Measurements from ENCODE around the gene PRR5.

The PRR5 gene

GRCh38 chr22:44693756-44694155 lies 8.2 kb upstream of the PRR5 start:
- DNase-seq (ENCODE audit: low spot score), result no peak

- DNase-seq (ENCODE audit: low spot score), result peak; percentile 75
These were observed 4.4 kb upstream of the PRR5 start for GRCh38 chr22:44697423-44698141.

DNA sequence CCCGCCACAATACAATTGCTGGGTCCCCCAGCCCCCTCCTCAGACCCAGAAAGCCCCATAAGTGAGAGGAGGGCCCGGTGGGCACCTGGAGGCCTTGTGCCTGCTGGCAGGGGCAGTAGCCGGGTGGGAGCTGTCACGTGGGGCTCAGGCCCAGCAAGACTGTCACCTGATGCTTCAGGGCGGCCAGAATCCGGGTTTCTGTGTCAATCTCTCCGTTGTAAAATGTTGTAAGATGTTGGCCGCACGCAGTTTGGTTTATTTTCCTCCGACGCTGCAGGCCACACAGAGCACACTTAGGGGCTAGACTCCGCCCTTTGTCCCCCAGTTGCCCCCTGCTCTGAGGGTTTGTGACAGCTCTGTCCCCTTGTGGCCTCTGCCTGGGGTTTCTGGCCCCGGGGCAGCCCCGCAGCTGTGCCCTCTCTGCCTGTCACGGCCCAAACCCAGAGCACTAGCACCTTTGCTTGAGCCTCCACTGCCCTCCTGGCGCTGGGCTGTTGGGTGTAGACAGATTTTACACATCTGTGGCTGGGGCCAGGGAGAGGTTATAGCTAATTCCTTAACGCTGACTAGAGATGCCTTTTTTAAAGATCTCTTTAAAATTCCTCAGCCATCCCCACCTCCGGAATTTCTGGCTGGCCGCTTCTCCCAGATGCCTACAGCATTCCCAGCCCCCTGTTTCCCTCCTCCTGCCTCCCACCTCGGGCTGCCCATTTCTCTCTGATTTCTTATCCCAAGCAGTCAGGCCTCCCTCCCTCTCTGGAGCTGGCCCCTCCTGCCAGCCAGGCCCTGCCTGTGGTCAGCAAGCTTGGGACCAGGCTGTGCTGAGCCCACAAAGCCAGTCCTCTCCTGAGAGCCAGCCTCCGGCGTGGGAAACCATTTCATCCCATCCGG lies 3.2 kb upstream of the PRR5 start:
- no peak for DNase-seq (ENCODE audit: low spot score)

DNA sequence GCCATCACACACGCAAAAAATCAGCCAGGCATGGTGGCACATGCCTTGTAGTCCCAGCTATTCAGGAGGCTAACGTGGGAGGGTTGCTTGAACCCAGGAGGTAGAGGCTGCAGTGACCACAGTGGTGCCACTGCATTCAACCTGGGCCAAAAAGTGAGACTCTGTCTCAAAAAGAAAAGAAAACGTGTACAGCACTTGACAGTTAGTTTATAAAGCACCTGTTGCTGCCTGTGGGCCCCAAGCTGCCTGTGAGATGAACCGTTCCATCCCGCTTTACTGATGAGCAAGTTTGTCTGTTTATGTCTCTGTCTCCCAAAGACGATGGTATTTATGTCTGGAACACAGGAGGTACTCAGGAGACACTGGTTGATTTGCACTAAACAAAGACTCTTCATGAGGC lies 1.5 kb upstream of the PRR5 start:
- no peak for DNase-seq (ENCODE audit: low spot score)

DNA sequence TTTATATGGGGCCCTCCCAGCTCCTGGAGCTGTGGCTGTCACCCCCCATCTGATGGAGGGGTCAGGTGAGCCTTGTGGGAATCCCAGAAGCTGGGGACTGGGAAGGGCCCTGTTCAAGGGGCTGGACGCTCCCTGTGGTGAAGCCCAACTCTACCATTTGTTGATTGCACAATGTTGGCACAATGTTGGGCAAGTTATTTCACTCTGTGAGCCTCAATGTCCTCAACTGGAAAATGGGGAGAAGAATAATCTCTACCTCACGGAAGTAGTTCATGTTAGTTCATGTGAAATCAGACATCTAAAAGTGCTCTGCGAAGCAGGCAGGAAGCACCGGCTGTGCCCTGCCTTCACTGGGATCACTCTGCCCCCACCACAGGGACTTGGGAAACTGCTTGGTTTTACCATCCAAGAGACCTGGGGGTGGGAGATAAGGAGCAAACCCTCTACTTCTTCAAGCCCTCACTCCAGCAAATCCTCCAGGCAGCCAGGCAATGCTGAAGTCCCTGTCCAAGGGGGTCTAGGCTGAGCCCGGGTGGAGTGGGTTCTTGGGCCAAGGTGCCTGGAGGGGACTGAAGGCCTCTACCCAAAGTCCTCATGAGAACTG lies 715 bp upstream of the PRR5 start:
- no peak for DNase-seq (ENCODE audit: low spot score)

DNA sequence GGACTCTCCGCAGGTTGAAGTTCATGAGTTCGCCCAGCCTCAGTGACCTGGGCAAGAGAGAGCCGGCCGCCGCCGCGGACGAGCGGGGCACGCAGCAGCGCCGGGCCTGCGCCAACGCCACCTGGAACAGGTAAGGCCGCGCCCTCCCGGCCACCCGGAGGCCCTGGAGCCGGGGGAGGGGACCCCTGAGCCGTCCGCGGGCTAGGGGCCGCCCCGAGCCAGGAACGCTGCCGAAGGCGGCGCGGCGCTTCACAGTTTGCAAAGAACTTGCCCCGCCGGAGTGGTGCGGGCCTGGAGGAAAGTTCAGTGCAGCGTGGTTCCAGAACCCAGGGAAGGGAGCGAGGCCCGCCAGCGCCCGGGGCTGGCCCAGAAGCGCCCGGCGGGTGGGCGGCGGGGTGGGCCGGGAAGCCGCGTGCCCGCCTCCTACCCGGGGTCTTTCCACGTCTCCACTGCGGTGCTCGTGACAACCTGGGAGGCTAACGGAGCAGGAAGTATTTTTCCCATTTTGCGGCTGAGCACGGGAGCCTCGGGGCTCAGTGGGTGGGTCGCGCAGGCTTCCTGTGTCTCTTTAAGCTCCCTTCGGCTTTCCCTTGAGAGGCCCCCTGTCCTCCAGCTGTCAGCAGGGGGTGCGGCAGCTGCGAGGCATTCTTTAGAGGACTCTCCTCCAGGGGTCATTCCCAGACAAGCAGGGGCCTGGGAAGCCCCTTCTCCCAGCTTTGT lies 635 bp downstream of the PRR5 start:
- DNase-seq (ENCODE audit: low spot score), result no peak

- DNase-seq (ENCODE audit: low spot score), result no peak
These were observed 1.4 kb downstream of the PRR5 start for GRCh38 chr22:44703255-44703870.

GRCh38 chr22:44704159-44705021 lies 2.4 kb downstream of the PRR5 start:
- no peak for DNase-seq (ENCODE audit: low spot score)

DNA sequence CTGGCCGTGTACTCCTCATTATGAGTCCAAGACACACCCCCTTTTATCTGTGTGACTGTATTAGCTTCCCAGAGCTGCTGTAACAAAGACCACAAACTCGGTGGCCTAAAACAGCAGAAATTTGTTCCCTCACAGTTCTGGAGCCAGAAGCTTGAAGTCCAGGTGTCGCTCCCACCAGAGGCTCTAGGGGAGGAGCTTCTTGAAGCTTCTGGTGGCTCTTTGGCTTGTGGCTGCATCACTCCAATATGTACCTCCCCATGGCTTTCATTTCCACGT lies 3.0 kb downstream of the PRR5 start:
- no peak for DNase-seq (ENCODE audit: low spot score)

GRCh38 chr22:44706488-44706887 lies 4.5 kb downstream of the PRR5 start:
- no peak for DNase-seq (ENCODE audit: low spot score)

GRCh38 chr22:44707178-44707577 lies 5.2 kb downstream of the PRR5 start:
- DNase-seq (ENCODE audit: low spot score), result no peak

DNA sequence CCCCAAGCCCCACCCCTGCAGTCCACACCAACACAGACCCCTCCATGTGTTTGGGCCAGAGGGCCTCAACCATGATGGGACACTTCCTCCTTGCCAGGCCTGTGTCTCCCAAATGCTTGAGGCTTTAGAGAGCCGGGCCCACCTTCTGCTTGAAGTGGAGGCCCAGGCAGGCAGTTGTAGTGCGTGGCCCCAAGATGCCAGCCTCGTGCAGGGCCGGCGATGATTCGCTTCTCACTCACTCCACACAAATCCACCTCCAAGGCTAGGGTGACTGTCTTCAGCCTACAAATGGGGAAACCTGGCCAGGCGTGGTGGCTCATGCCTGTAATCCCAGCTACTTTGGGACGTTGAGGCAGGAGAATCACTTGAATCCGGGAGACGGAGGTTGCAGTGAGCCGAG lies 5.7 kb downstream of the PRR5 start:
- no peak for DNase-seq (ENCODE audit: low spot score)

GRCh38 chr22:44709881-44710392 lies 7.9 kb downstream of the PRR5 start:
- DNase-seq (ENCODE audit: low spot score), result no peak

DNA sequence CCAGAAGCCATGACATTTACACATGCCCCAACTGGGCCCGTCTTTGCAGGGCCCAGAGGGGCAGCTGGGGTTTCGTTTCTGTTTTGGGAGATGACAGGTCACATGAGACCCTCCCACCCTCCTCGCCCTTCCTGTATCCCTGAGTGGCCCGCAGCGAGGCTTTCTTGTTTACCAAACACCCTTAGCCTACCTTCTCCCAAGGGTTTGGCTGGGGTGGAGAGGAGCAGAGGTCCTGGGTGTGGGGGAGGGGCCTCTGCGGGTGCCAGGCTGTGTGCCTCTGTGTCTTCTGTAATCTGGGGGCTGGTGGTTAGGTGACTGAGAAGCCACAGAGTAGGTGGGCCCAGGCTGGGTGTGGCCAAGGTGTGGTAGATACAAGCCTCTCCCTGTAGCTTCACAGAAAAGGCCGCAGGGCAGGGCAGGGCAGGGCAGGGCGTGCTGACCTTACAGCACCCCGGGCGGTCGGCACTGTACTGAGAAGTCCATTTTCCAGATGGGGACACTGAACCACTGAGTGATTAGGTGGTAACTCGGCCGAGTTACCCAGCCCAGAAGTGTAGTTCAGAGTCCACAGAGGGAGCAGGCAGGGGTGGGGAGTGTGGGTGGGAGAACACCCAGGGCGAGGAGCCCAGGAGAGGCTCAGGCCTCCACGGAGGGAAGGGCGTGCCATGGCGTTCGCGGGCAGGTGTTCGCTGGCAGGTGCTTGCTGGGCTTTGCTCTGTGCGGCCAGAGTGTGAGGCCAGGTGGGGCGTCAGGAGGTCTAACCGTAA lies 8.7 kb downstream of the PRR5 start:
- no peak for DNase-seq (ENCODE audit: low spot score)

- DNase-seq (ENCODE audit: low spot score), result no peak
These were observed 9.2 kb downstream of the PRR5 start for GRCh38 chr22:44711241-44711560.

GRCh38 chr22:44711690-44712555 lies 9.9 kb downstream of the PRR5 start:
- DNase-seq (ENCODE audit: low spot score), result no peak

GRCh38 chr22:44712962-44713361 lies 11.0 kb downstream of the PRR5 start:
- no peak for DNase-seq (ENCODE audit: low spot score)

- DNase-seq (ENCODE audit: low spot score), result no peak
These were observed 12.8 kb downstream of the PRR5 start for GRCh38 chr22:44714703-44715350.

- DNase-seq (ENCODE audit: low spot score), result no peak
These were observed 16.4 kb downstream of the PRR5 start for GRCh38 chr22:44718418-44718817.
